Endothelial cell of umbilical vein (primary cell): ENCODE results near the gene SLC35B2. TPM values are rescaled to one million over a fixed set of nuclear protein-coding genes. Genes with fewer than 3 reads are reported as not detected.

ENCODE experiments used
- BruUV-seq: library from RNA; stranded (reverse); fragments of 400-500 nt; replicated peaks from 2 replicates; lab custom pipeline; 2021; lab: Mats Ljungman, UMichigan
- CTCF ChIA-PET: fragments of 300-600, 350-600 bp; sonication (Branson Sonifier 250); formaldehyde crosslinking; loops from one replicate; lab custom pipeline; 2021; ENCODE audit warnings: antibody characterized with exemption, inconsistent platforms; lab: Charles Lee
- POLR2A ChIA-PET: fragments of 300-600, 350-600 bp; sonication (Branson Sonifier 250); formaldehyde crosslinking; loops from one replicate; lab custom pipeline; 2021; ENCODE audit warnings: antibody characterized with exemption, inconsistent platforms; lab: Charles Lee
- DNase-seq: peaks from one replicate; pipeline ENCODE4 v3.0.0-alpha.2; 2011; ENCODE audit warnings: low read depth, low spot score
- FAIRE-seq: peaks from 2 replicates; lab custom pipeline; 2011; peaks lifted over from hg19 to GRCh38; lab: Jason Lieb, UNC
- H2AFZ ChIP-seq: 2 replicates; pipeline ENCODE4 v1.6.0; 2012; ENCODE audit warnings: low read depth, low read length, control low read depth, inconsistent platforms
- H3K27ac ChIP-seq: 2 replicates; pipeline ENCODE4 v1.5.1; 2011; ENCODE audit warnings: low read depth, mild to moderate bottlenecking, control low read depth, low read length, moderate library complexity; ENCODE audit not compliant: insufficient read depth
- H3K27me3 ChIP-seq, 2 experiments: 2 replicates each; pipeline versions ENCODE4 v1.6.0 to v1.6.1; 2011; ENCODE audit warnings: low read length in 2 of 2, mixed read lengths in 1 of 2; ENCODE audit not compliant: control insufficient read depth in 2 of 2, insufficient read depth in 2 of 2
- H3K36me3 ChIP-seq, 2 experiments: 2 replicates in 1 of 2; 3 replicates in 1 of 2; pipeline ENCODE4 v1.5.1; 2011; ENCODE audit warnings: low read length in 2 of 2, mild to moderate bottlenecking in 1 of 2, moderate library complexity in 1 of 2; ENCODE audit not compliant: control insufficient read depth in 2 of 2, insufficient read depth in 2 of 2; ENCODE audit errors: extremely low read depth in 1 of 2
- H3K4me1 ChIP-seq: 3 replicates; pipeline ENCODE4 v1.5.1; 2011; ENCODE audit warnings: mild to moderate bottlenecking, low read length; ENCODE audit not compliant: control insufficient read depth, insufficient read depth; ENCODE audit errors: extremely low read depth
- H3K4me2 ChIP-seq: 2 replicates; pipeline ENCODE4 v1.6.1; 2011; ENCODE audit warnings: low read length, control low read depth, mixed read lengths; ENCODE audit not compliant: insufficient read depth
- H3K4me3 ChIP-seq, 3 experiments: fragments of 200-600 bp in 1 of 3; sonication (generic), shearing (Covaris generic) in 1 of 3; replicated peaks in 1 of 3; 2 replicates each; pipeline ENCODE4 v1.5.1; 2011 to 2016; ENCODE audit warnings: control low read depth in 3 of 3, low read length in 3 of 3, mild to moderate bottlenecking in 2 of 3, inconsistent platforms in 1 of 3, low read depth in 1 of 3, moderate library complexity in 1 of 3; ENCODE audit not compliant: insufficient read depth in 1 of 3
- H3K79me2 ChIP-seq: 2 replicates; pipeline ENCODE4 v1.6.0; 2012; ENCODE audit warnings: low read length, inconsistent platforms; ENCODE audit not compliant: control insufficient read depth, insufficient read depth
- H3K9ac ChIP-seq: replicated peaks from 2 replicates; pipeline ENCODE3; 2011; ENCODE audit warnings: low read length, control low read depth; ENCODE audit not compliant: insufficient read depth; ENCODE audit errors: extremely low read depth
- H3K9me1 ChIP-seq: replicated peaks from 3 replicates; pipeline ENCODE4 v1.6.0; 2011; ENCODE audit warnings: mild to moderate bottlenecking, low read length; ENCODE audit not compliant: control insufficient read depth, insufficient read depth; ENCODE audit errors: extremely low read depth
- H3K9me3 ChIP-seq: replicated peaks from 2 replicates; pipeline ENCODE4 v1.5.1; 2012; ENCODE audit warnings: low read length, inconsistent platforms; ENCODE audit not compliant: control insufficient read depth, insufficient read depth
- H4K20me1 ChIP-seq: replicated peaks from 2 replicates; pipeline ENCODE3; 2011; ENCODE audit warnings: mild to moderate bottlenecking, low read length; ENCODE audit not compliant: control insufficient read depth, insufficient read depth; ENCODE audit errors: extremely low read depth
- GATA2 ChIP-seq: IDR thresholded peaks from 2 replicates; pipeline ENCODE4 v1.7.0; 2011; ENCODE audit warnings: low read depth, mild to moderate bottlenecking, moderate library complexity, mixed read lengths, low read length; ENCODE audit not compliant: insufficient read length, insufficient read depth
- MYC ChIP-seq: IDR thresholded peaks from one replicate; pipeline ENCODE4 v1.6.1; 2011; ENCODE audit warnings: mild to moderate bottlenecking, low read depth, low read length
- POLR2A ChIP-seq: IDR thresholded peaks from 2 replicates; pipeline ENCODE4 v1.6.1; 2012; ENCODE audit warnings: low read depth, mild to moderate bottlenecking, control low read depth, low read length
- POLR2AphosphoS5 ChIP-seq: IDR thresholded peaks from 2 replicates; pipeline ENCODE4 v1.6.1; 2012; ENCODE audit warnings: low read depth, mild to moderate bottlenecking, control low read depth, low read length, moderate library complexity; ENCODE audit not compliant: insufficient read depth
- dilution Hi-C: fragments of 300-500 bp; cut with MboI; formaldehyde crosslinking; loops from one replicate; pipeline ENCODE4 v1.15.0; 2019; ENCODE audit warnings: low sequenced_read_pairs; ENCODE audit not compliant: extremely low pct_ligation_motif_present
- intact Hi-C: fragments of 100-400 bp; cut with micrococcal nuclease; formaldehyde crosslinking; loops from one replicate; pipeline ENCODE4 v1.10.0; 2022
- polyA plus RNA-seq, 4 experiments: library from polyadenylated mRNA; depleted of rRNA in 3 of 4; stranded (reverse) in 3 of 4; unstranded in 1 of 4; fragments of >200 nt; gene quantifications; 2 replicates each; pipeline versions ENCODE4 v1.2.1 to v1.2.3, GENCODE V29; 2011 to 2012; ENCODE audit warnings: missing spikeins in 1 of 4
- total RNA-seq: library from RNA; stranded (reverse); gene quantifications from 2 replicates; pipeline ENCODE4 v1.2.3, GENCODE V29; 2021
- TF ChIP-seq, protein P1 (sequence below), 2 donors: IDR thresholded peaks; 1 replicate in 1 of 2; 2 replicates in 1 of 2; pipeline ENCODE4 v1.5.1; 2011; ENCODE audit warnings: low read length in 2 of 2, mild to moderate bottlenecking in 2 of 2, moderate library complexity in 2 of 2, control low read depth in 1 of 2, inconsistent platforms in 1 of 2, low read depth in 1 of 2; ENCODE audit not compliant: insufficient read depth in 1 of 2; ENCODE audit errors: extremely low read depth in 1 of 2

The SLC35B2 gene
- total and polyA plus RNA-seq, 2 donors (not counting 3 experiments of a cell fraction or from before 2014, with no cell fraction given): 53.4 to 112 TPM

- H3K9me1 ChIP-seq: no peaks in the 10 kb centered on the region
- ChIA-PET CTCF (interaction anchor here (1.8 kb wide), 1 partner anchor 44 kb away, joined by 5 read pairs; no protein-coding TSS in a partner anchor), POLR2A (interaction anchor here (0.7 kb wide), 1 partner anchor 30 kb away, joined by 3 read pairs; the partner anchor contains the start of gene HSP90AB1)
- no peak within 1 kb of the TSS for H3K4me3 ChIP-seq
- BruUV-seq: no TSS peak
- H3K27me3 ChIP-seq: no peaks in the 10 kb centered on the region
- FAIRE-seq: no peak
- H3K36me3 ChIP-seq: no peaks in the 10 kb centered on the region
- peaks cover 29% of the 10 kb centered on the region for H3K4me1 ChIP-seq
- dilution Hi-C loops: no loop called here
- no peaks in the 10 kb centered on the region for H3K9me3 ChIP-seq
- intact Hi-C loops: no loop called here
- DNase-seq: no peak
- H3K9ac ChIP-seq: no peak within 1 kb of the TSS
- no peak for TF ChIP-seq POLR2A
- TF ChIP-seq MYC: no peak
- TF ChIP-seq, protein P1, sequence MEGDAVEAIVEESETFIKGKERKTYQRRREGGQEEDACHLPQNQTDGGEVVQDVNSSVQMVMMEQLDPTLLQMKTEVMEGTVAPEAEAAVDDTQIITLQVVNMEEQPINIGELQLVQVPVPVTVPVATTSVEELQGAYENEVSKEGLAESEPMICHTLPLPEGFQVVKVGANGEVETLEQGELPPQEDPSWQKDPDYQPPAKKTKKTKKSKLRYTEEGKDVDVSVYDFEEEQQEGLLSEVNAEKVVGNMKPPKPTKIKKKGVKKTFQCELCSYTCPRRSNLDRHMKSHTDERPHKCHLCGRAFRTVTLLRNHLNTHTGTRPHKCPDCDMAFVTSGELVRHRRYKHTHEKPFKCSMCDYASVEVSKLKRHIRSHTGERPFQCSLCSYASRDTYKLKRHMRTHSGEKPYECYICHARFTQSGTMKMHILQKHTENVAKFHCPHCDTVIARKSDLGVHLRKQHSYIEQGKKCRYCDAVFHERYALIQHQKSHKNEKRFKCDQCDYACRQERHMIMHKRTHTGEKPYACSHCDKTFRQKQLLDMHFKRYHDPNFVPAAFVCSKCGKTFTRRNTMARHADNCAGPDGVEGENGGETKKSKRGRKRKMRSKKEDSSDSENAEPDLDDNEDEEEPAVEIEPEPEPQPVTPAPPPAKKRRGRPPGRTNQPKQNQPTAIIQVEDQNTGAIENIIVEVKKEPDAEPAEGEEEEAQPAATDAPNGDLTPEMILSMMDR (IDR thresholded peaks at IDR 0.05; ENCODE audit: extremely low read depth in 1 of 2, insufficient read depth in 1 of 2, low read depth in 1 of 2, low read length in 2 of 2): no peak
- no peak for TF ChIP-seq POLR2AphosphoS5
- no peak for TF ChIP-seq GATA2
- no peak within 1 kb of the TSS for H2AFZ ChIP-seq
- H4K20me1 ChIP-seq: no peaks in the 10 kb centered on the region
- no peak within 1 kb of the TSS for H3K4me2 ChIP-seq
- no peak within 1 kb of the TSS for H3K27ac ChIP-seq
- H3K79me2 ChIP-seq: peaks cover 10% of the 10 kb centered on the region
These were observed 40.5 kb downstream of the SLC35B2 start, which contains the start of gene MYMX for GRCh38 chr6:44216677-44217331. Gene MYMX, plus strand, starts transcription at chr6:44216926. Its CDS starts 546 bp downstream, at chr6:44217472.
